ENCODE measurements around the gene GRK4.
"Not testable (repeated sequence)": the region's sequence is repeated elsewhere in the genome, so short reads cannot be mapped to it uniquely, and the experiment has no call there.

The GRK4 gene

GRCh38 chr4:2958446-2958845 is 4.9 kb upstream of the GRK4 start:
- in situ Hi-C loops (cut with MboI; ENCODE audit: low sequenced_read_pairs): no loop called here

GRCh38 chr4:2960450-2960849 is 2.9 kb upstream of the GRK4 start:
- in situ Hi-C loops (cut with MboI; ENCODE audit: low sequenced_read_pairs): not testable (repeated sequence)

GRCh38 chr4:2961421-2961810 is 2.0 kb upstream of the GRK4 start:
- in situ Hi-C loops (cut with MboI; ENCODE audit: low sequenced_read_pairs): no loop called here

- in situ Hi-C loops (cut with MboI; ENCODE audit: low sequenced_read_pairs): no loop called here
Observed at GRCh38 chr4:2961811-2962441, 1.4 kb upstream of the GRK4 start.

- in situ Hi-C loops (cut with MboI; ENCODE audit: low sequenced_read_pairs): no loop called here
Observed at GRCh38 chr4:2962614-2963174, 677 bp upstream of the GRK4 start.

- in situ Hi-C loops (cut with MboI; ENCODE audit: low sequenced_read_pairs): no loop called here
Observed at GRCh38 chr4:2963966-2964471, 648 bp downstream of the GRK4 start.

GRCh38 chr4:2964706-2965258 is 1.4 kb downstream of the GRK4 start:
- in situ Hi-C loops (cut with MboI; ENCODE audit: low sequenced_read_pairs): no loop called here

GRCh38 chr4:2965262-2965661 is 1.9 kb downstream of the GRK4 start:
- in situ Hi-C loops (cut with MboI; ENCODE audit: low sequenced_read_pairs): no loop called here

- in situ Hi-C loops (cut with MboI; ENCODE audit: low sequenced_read_pairs): no loop called here
Observed at GRCh38 chr4:2968381-2968780, 5.0 kb downstream of the GRK4 start.

- in situ Hi-C loops (cut with MboI; ENCODE audit: low sequenced_read_pairs): no loop called here
Observed at GRCh38 chr4:2971275-2971674, 7.9 kb downstream of the GRK4 start.

GRCh38 chr4:2977211-2978088 is 14.1 kb downstream of the GRK4 start:
- in situ Hi-C loops (cut with MboI; ENCODE audit: low sequenced_read_pairs): no loop called here

- in situ Hi-C loops (cut with MboI; ENCODE audit: low sequenced_read_pairs): no loop called here
Observed at GRCh38 chr4:2981256-2981819, 18.0 kb downstream of the GRK4 start.

- in situ Hi-C loops (cut with MboI; ENCODE audit: low sequenced_read_pairs): no loop called here
Observed at GRCh38 chr4:2982012-2982411, 18.6 kb downstream of the GRK4 start.

GRCh38 chr4:2983715-2984114 is 20.3 kb downstream of the GRK4 start:
- in situ Hi-C loops (cut with MboI; ENCODE audit: low sequenced_read_pairs): not testable (repeated sequence)

GRCh38 chr4:2991243-2991642 is 27.9 kb downstream of the GRK4 start:
- in situ Hi-C loops (cut with MboI; ENCODE audit: low sequenced_read_pairs): no loop called here

- in situ Hi-C loops (cut with MboI; ENCODE audit: low sequenced_read_pairs): no loop called here
Observed at GRCh38 chr4:2994917-2995316, 31.5 kb downstream of the GRK4 start.

- in situ Hi-C loops (cut with MboI; ENCODE audit: low sequenced_read_pairs): no loop called here
Observed at GRCh38 chr4:2995546-2996265, 32.3 kb downstream of the GRK4 start.

GRCh38 chr4:2996415-2996814 is 33.0 kb downstream of the GRK4 start:
- in situ Hi-C loops (cut with MboI; ENCODE audit: low sequenced_read_pairs): no loop called here

GRCh38 chr4:3007724-3008123 is 44.4 kb downstream of the GRK4 start:
- in situ Hi-C loops (cut with MboI; ENCODE audit: low sequenced_read_pairs): no loop called here

- in situ Hi-C loops (cut with MboI; ENCODE audit: low sequenced_read_pairs): no loop called here
Observed at GRCh38 chr4:3009422-3009821, 46.1 kb downstream of the GRK4 start.

GRCh38 chr4:3010577-3010976 is 47.2 kb downstream of the GRK4 start:
- in situ Hi-C loops (cut with MboI; ENCODE audit: low sequenced_read_pairs): no loop called here
